Left ventricle myocardium superior (tissue), 1 donor: ENCODE measurements around the gene XYLT1. TPM values are rescaled to one million over a fixed set of nuclear protein-coding genes. Genes with fewer than 3 reads are reported as not detected.

ENCODE experiments used
- ATAC-seq: fragments of 200-7000 bp; cut with Tn5 transposase; one replicate; pipeline ENCODE4 v1.9.1; 2020; ENCODE audit warnings: mild to moderate bottlenecking, moderate library complexity
- DNase-seq: peaks from one replicate; pipeline ENCODE4 v3.0.0-alpha.2; 2020
- intact Hi-C: fragments of 100-400 bp; cut with micrococcal nuclease; formaldehyde crosslinking; loops from one replicate; pipeline ENCODE4 v1.11.0; 2022
- total RNA-seq: library from RNA; stranded (reverse); fragmentation: NEBNext Ultra II Directional; extraction: Animal tissue kit (Norgen Biotek cat#: 25700); gene quantifications from one replicate; pipeline ENCODE4 v1.2.1, GENCODE V29; 2021
- donor health status: DM: no; HTN: yes; CAD: no; lungs with severe emphysema.

Gene XYLT1
- total RNA-seq, 1 donor from 2014 or later = 1.6 TPM

GRCh38 chr16:17465460-17465859 lies 5.3 kb downstream of the XYLT1 start:
- ATAC-seq = no peak
- intact Hi-C loops = loop anchor here (5.0 kb wide), 1 partner anchor 188 kb away; no protein-coding TSS in a partner anchor
- no peak for DNase-seq

- intact Hi-C loops = no loop called here
- no peak for ATAC-seq
- DNase-seq = no peak
These were observed 7.4 kb downstream of the XYLT1 start for GRCh38 chr16:17463335-17463734.

- intact Hi-C loops = no loop called here
- DNase-seq = no peak
- no peak for ATAC-seq
These were observed 8.6 kb downstream of the XYLT1 start for GRCh38 chr16:17461951-17462729.

GRCh38 chr16:17460890-17461289 lies 9.9 kb downstream of the XYLT1 start:
- ATAC-seq = no peak
- DNase-seq = no peak
- intact Hi-C loops = no loop called here

- intact Hi-C loops = no loop called here
- ATAC-seq (peak; percentile 19), DNase-seq (no peak)
These were observed 10.7 kb downstream of the XYLT1 start for GRCh38 chr16:17459903-17460521.

- ATAC-seq (no peak), DNase-seq (no peak)
- intact Hi-C loops = no loop called here
These were observed 12.8 kb downstream of the XYLT1 start for GRCh38 chr16:17457997-17458396.

- intact Hi-C loops = no loop called here
- ATAC-seq = no peak
- DNase-seq = no peak
These were observed 13.2 kb downstream of the XYLT1 start for GRCh38 chr16:17457513-17457912.

- intact Hi-C loops = no loop called here
- no peak for DNase-seq
- ATAC-seq = no peak
These were observed 16.5 kb downstream of the XYLT1 start for GRCh38 chr16:17454162-17454730.

- DNase-seq = no peak
- intact Hi-C loops = no loop called here
- ATAC-seq = no peak
These were observed 17.3 kb downstream of the XYLT1 start for GRCh38 chr16:17453364-17454038.

GRCh38 chr16:17452922-17453321 lies 17.8 kb downstream of the XYLT1 start:
- DNase-seq = no peak
- ATAC-seq = no peak
- intact Hi-C loops = no loop called here

GRCh38 chr16:17451843-17452242 lies 18.9 kb downstream of the XYLT1 start:
- intact Hi-C loops = no loop called here
- DNase-seq = no peak
- no peak for ATAC-seq

GRCh38 chr16:17450291-17450690 lies 20.5 kb downstream of the XYLT1 start:
- ATAC-seq (no peak), DNase-seq (no peak)
- intact Hi-C loops = no loop called here

- DNase-seq = peak; percentile 66
- peak; percentile 75 for ATAC-seq
- intact Hi-C loops = no loop called here
These were observed 21.8 kb downstream of the XYLT1 start for GRCh38 chr16:17448640-17449638.

GRCh38 chr16:17447101-17447569 lies 23.6 kb downstream of the XYLT1 start:
- ATAC-seq = no peak
- DNase-seq = no peak
- intact Hi-C loops = no loop called here

- ATAC-seq = peak; percentile 81
- intact Hi-C loops = no loop called here
These were observed 24.1 kb downstream of the XYLT1 start for GRCh38 chr16:17446661-17447060.

GRCh38 chr16:17445421-17445820 lies 25.3 kb downstream of the XYLT1 start:
- DNase-seq (no peak), ATAC-seq (no peak)
- intact Hi-C loops = no loop called here

More at GRCh38 chr16:17446661-17447060, 24.1 kb downstream of the XYLT1 start:
- peak; percentile 67 for DNase-seq

- DNase-seq (no peak), ATAC-seq (no peak)
- intact Hi-C loops = no loop called here
These were observed 26.1 kb downstream of the XYLT1 start for GRCh38 chr16:17444658-17445057.

GRCh38 chr16:17440131-17440530 lies 30.6 kb downstream of the XYLT1 start:
- intact Hi-C loops = no loop called here
- ATAC-seq (no peak), DNase-seq (no peak)

GRCh38 chr16:17439580-17439979 lies 31.2 kb downstream of the XYLT1 start:
- no peak for DNase-seq

More at GRCh38 chr16:17439580-17439979, 31.2 kb downstream of the XYLT1 start:
- intact Hi-C loops = no loop called here
- no peak for ATAC-seq
